Naive B cell (primary cell): ENCODE data around the gene KIAA0040. TPM values are rescaled to one million over a fixed set of nuclear protein-coding genes. Genes with fewer than 3 reads are reported as not detected.

ENCODE experiments used
- ATAC-seq, 2 donors: fragments of 150-1000 bp; cut with Tn5 transposase; 2 replicates each; pipeline ENCODE4 v1.10.0; 2021; ENCODE audit warnings: low read depth in 2 of 2, mild to moderate bottlenecking in 2 of 2, moderate library complexity in 2 of 2
- DNase-seq: peaks from one replicate; pipeline ENCODE4 v3.0.0; 2022
- H3K27ac Mint-ChIP-seq, 6 donors: one replicate each; pipeline ENCODE4 v1.8.0; 2020 to 2022; ENCODE audit warnings: mild to moderate bottlenecking in 6 of 6, mixed read lengths in 6 of 6, moderate library complexity in 5 of 6, inconsistent platforms in 2 of 6
- H3K27me3 Mint-ChIP-seq, 3 donors: one replicate each; pipeline ENCODE4 v1.8.0; 2021 to 2022; ENCODE audit warnings: mixed read lengths in 3 of 3, mild to moderate bottlenecking in 1 of 3
- H3K36me3 Mint-ChIP-seq, 2 donors: one replicate each; pipeline ENCODE4 v1.8.0; 2020 to 2022; ENCODE audit warnings: mixed read lengths in 2 of 2, inconsistent platforms in 1 of 2, mild to moderate bottlenecking in 1 of 2
- H3K4me1 Mint-ChIP-seq, 3 donors: one replicate each; pipeline ENCODE4 v1.8.0; 2020 to 2022; ENCODE audit warnings: mixed read lengths in 3 of 3, inconsistent platforms in 1 of 3, mild to moderate bottlenecking in 1 of 3, moderate library complexity in 1 of 3
- H3K4me3 Mint-ChIP-seq, 8 donors: one replicate each; pipeline ENCODE4 v1.8.0; 2020 to 2022; ENCODE audit warnings: mild to moderate bottlenecking in 8 of 8, mixed read lengths in 8 of 8, moderate library complexity in 8 of 8, inconsistent platforms in 2 of 8
- H3K9me3 Mint-ChIP-seq, 7 donors: one replicate each; pipeline ENCODE4 v1.8.0; 2020 to 2022; ENCODE audit warnings: mixed read lengths in 7 of 7, mild to moderate bottlenecking in 5 of 7, inconsistent platforms in 2 of 7, moderate library complexity in 1 of 7
- polyA plus RNA-seq, 6 donors: library from polyadenylated mRNA; unstranded; fragments of 300-500 nt; fragmentation: Illumina TruSeq; gene quantifications; one replicate each; pipeline ENCODE4 v1.2.3, GENCODE V29; 2021; ENCODE audit warnings: low read depth in 6 of 6

The KIAA0040 gene
- polyA plus RNA-seq, 6 donors from 2014 or later = 97.1 to 182 (median 140) TPM

DNA sequence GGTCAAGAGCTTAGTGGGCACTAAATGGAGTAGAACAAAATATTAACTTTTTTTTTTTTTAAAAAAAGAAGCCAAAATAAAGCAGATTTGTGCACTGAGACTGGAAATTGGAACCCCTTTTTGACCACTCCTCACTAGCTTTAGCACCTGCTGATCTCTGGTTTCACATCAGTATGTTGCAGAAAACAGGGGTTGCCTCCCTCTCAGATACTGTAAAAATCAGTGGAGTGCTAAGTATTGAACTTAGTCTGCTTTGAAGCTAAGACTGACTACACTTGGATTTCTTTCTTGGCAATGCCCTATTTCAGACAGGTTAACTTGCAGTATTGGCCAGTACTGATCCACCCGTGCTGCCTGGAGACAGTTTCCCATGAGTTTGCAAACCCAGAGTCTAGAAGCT, 2.7 kb upstream of the KIAA0040 start:
- peaks cover 72 to 84% (median 82%) of the 10 kb centered on the region in 3 donors for H3K4me1 Mint-ChIP-seq
- DNase-seq = peak; percentile 36
- no peaks in the 10 kb centered on the region for H3K27me3 Mint-ChIP-seq
- peaks cover 9 to 12% of the 10 kb centered on the region in 2 donors for H3K36me3 Mint-ChIP-seq
- peak overlapping the region; percentile 47 to 87 (median 78) for H3K4me3 Mint-ChIP-seq
- peak; percentile 40 to 41 for ATAC-seq
- H3K9me3 Mint-ChIP-seq = no peaks in the 10 kb centered on the region
- peak overlapping the region; percentile 62 to 93 (median 88) for H3K27ac Mint-ChIP-seq

DNA sequence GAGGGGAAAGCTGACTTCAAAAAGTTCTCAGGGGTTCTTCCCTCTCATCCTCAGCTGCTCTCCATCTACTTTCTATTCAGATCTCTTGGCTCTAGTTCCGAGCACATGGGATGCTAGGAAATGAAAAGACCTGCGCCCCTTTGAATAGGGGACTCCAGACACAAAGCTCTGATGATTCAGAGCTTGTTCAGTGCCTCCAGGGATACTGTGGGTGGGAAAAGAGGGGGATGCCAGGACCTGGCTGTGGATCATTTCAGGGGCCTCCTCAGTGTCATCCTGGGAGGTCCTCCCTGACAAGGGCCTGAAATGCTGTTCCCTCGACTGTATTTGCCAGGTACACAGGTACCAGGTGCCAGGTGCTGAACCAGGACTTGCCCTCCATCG, 943 bp upstream of the KIAA0040 start:
- Mint-ChIP-seq H3K4me1 (peaks cover 78 to 85% (median 85%) of the 10 kb centered on the region in 3 donors), H3K27me3 (no peaks in the 10 kb centered on the region), H3K9me3 (no peaks in the 10 kb centered on the region), H3K4me3 (peak overlapping the region; percentile 85 to 100 (median 99)), H3K27ac (peak overlapping the region; percentile 82 to 96 (median 90)), H3K36me3 (peaks cover 18 to 19% of the 10 kb centered on the region in 2 donors)
- DNase-seq (no peak), ATAC-seq (no peak)

DNA sequence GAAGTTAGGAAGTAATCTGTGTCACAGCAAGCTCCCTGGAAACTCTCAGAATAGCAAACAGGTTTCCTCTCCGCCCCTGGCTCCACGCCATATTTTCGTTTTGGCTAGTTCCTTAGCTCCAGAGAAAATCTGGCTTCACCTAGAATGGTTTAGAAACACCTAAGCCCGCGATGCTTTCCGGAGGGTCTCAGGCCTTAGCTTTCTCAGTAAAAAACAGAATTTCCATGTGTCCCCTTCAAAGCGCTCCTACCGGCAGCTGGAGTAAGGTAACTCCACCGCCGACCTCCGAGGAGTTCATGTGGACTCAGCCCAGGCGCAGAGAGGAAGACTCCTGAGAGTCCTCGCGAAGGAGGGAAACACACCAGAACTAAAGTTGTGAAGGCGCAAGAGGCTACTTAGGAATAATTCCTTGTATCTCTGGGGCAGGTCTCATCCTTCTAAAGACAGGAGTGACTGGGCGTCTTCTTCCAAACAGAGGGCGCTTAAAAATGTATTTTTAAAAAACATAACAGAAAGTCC, 406 bp downstream of the KIAA0040 start:
- ATAC-seq (peak; percentile 7 to 8), DNase-seq (peak; percentile 25)
- Mint-ChIP-seq H3K27me3 (no peaks in the 10 kb centered on the region), H3K36me3 (peaks cover 21 to 31% of the 10 kb centered on the region in 2 donors), H3K9me3 (no peaks in the 10 kb centered on the region), H3K4me1 (peaks cover 81 to 85% (median 85%) of the 10 kb centered on the region in 3 donors), H3K4me3 (peak overlapping the region; percentile 85 to 100 (median 99)), H3K27ac (peak overlapping the region; percentile 74 to 98 (median 92))

DNA sequence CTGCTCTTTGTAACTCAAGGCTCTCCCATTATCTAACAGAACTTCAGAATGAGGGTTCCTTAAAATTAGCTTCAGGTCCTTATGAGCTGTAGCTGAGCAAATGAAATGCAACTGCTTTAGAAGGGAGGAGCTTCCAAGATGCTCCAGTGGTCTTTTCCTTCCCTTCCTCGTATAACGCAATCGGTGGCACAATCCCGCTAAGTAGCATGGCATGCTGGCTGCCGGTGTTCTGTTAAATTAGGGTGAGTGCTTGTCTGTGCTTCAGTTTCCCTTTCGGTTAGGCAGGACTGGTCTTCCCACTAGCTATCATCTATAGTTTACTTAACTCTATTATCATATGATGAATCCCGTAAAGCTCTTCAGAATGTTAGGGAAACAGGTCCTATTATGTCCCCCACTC, 917 bp downstream of the KIAA0040 start:
- DNase-seq (peak; percentile 41), ATAC-seq (peak; percentile 19 to 20)
- H3K27me3 Mint-ChIP-seq = no peaks in the 10 kb centered on the region

DNA sequence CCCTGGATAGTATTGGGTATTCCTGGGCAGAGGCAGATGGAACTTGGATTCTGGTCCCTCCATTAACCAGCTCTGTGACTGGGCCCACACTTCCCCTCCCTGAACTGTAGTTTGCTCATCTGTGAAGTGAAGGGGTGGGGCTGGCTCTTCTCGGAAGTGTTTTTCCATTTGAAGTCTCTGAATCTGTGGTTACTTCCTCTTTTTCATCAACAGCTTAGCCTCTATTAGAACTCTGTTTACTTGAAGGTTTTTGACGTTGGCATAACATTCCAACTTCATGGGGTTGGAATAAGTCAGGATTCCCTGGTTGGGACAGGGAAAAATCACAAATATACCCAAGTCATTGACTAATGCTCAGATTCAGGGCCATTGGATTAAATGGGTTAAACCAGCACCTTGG, 3.6 kb downstream of the KIAA0040 start:
- Mint-ChIP-seq H3K27ac (peak overlapping the region; percentile 90 to 98 (median 96)), H3K27me3 (no peaks in the 10 kb centered on the region), H3K4me1 (peaks cover 82 to 87% (median 85%) of the 10 kb centered on the region in 3 donors), H3K36me3 (peaks cover 44 to 45% of the 10 kb centered on the region in 2 donors), H3K4me3 (peak overlapping the region; percentile 85 to 100 (median 99)), H3K9me3 (no peaks in the 10 kb centered on the region)
- DNase-seq = peak; percentile 82
- peak; percentile 79 to 84 for ATAC-seq

More for the DNA sequence above, 917 bp downstream of the KIAA0040 start:
- Mint-ChIP-seq H3K4me1 (peaks cover 83 to 85% (median 85%) of the 10 kb centered on the region in 3 donors), H3K4me3 (peak overlapping the region; percentile 85 to 100 (median 99)), H3K27ac (peak overlapping the region in 5 of 6 donors; percentile 74 to 98 (median 94)), H3K9me3 (no peaks in the 10 kb centered on the region), H3K36me3 (peaks cover 27 to 33% of the 10 kb centered on the region in 2 donors)

DNA sequence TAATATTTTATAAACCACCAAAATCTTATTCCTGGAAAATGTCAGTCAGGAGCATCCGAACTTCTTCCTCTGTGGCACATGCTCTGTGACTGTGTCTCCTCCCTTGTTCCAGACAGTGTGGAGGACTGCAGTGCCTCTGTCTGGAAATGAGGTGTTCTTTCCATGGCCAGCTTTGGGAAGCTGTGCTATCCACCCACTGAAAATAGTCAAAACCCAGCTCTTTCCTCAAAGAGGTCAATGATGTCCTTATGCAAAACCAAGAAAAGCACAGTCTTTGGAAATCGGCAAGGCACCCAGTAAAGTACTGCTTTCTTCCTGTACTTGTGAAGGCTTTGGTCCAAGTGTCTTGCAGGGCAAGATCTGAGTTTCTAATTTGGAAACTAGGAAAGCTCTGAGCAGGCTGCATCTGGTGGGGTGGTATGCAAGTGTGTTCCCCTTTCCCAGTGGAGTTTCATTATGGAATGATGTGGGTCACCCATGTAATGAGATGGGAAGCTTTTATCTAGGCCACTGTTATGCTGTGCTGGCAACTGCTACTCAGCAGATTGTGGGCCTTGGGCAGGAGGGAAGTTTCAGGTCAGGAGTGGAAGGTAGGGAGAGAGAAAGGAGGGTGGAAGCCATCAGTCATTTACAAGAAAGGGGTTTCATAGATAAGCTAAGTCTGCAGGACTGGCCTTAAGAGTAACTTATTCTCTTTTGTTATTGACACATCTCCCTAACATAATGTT, 6.0 kb downstream of the KIAA0040 start:
- DNase-seq = no peak
- Mint-ChIP-seq H3K9me3 (no peaks in the 10 kb centered on the region), H3K4me1 (peaks cover 94 to 99% (median 97%) of the 10 kb centered on the region in 3 donors), H3K27ac (peak overlapping the region; percentile 57 to 97 (median 92)), H3K4me3 (peak overlapping the region; percentile 69 to 100 (median 96)), H3K36me3 (peaks cover 53 to 58% of the 10 kb centered on the region in 2 donors), H3K27me3 (no peaks in the 10 kb centered on the region)
- ATAC-seq = no peak

DNA sequence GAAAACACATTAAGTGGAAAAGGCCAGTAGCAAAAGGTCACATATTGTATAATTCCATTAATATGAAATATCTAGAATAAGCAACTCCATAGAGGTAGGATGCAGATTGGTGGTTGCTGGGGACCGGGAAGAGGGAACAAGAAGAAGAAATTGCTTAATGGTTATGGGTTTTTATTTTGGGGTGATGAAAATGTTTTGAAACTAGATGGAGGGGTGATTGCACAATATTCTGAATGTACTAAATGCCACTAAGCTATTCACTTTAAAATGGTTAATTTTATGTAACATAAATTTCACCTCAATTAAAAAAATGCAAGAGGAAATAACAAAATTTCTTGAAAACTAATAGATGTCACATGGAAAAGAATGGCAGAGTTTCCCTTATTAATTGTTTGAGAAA, 6.7 kb downstream of the KIAA0040 start:
- ATAC-seq (no peak), DNase-seq (no peak)
- Mint-ChIP-seq H3K27me3 (no peaks in the 10 kb centered on the region), H3K36me3 (peaks cover 55 to 59% of the 10 kb centered on the region in 2 donors), H3K9me3 (no peaks in the 10 kb centered on the region), H3K4me3 (peak overlapping the region; percentile 69 to 100 (median 92)), H3K27ac (peak overlapping the region; percentile 57 to 88 (median 76)), H3K4me1 (peaks cover 97 to 100% (median 100%) of the 10 kb centered on the region in 3 donors)

DNA sequence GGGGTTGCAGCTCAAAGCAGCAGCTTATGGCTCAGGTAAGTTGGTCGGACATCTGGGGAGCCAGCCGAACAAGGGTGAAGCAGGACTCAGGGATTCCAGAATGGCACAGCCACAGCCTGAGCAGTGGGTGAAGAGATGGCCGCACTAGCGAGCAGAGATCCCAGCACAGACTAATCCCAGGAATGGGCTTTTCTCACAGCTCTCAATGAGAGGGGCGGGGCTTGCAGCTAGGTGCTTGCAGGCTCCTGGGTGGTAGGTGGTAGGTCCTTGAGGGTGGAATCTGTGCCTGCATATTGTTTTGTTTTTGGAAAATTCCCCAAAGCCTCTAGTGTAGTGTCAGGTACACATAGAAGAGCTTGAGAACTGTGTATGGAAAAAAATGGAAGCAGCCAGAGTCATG, 9.0 kb downstream of the KIAA0040 start:
- Mint-ChIP-seq H3K9me3 (no peaks in the 10 kb centered on the region), H3K27me3 (no peaks in the 10 kb centered on the region), H3K27ac (peak overlapping the region in 5 of 6 donors; percentile 38 to 90 (median 83)), H3K4me3 (peak overlapping the region; percentile 47 to 86 (median 68)), H3K36me3 (peaks cover 48 to 49% of the 10 kb centered on the region in 2 donors), H3K4me1 (peaks cover 91 to 100% (median 98%) of the 10 kb centered on the region in 3 donors)
- no peak for DNase-seq
- no peak for ATAC-seq

DNA sequence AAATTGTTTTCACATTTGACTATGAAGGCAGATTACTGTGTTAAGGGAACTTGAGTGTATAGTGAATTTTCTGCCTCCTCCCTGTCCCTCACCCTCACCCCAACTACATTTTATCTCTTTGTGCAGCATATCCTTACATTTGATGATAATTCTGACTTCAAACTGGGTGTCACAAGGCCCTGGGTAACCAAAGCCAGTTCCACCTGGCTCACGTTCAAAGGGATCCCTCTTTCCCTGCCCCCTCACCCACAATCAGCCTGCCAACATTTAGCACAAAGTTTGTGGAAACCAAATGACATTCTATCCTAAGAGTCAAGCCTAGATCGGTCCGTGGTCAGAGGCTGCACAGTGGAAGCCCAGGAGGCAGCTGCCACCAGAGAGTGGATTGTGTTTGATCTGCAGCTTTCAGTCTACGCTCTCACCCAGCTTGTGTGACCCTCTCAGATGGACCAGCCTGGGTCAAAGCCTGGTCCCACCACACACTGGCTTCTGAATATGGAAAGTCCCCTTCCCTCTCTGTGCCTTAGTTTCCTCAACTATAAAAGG, 10.3 kb downstream of the KIAA0040 start:
- Mint-ChIP-seq H3K27me3 (no peaks in the 10 kb centered on the region), H3K4me3 (peak overlapping the region in 6 of 8 donors; percentile 17 to 85 (median 64)), H3K27ac (peak overlapping the region; percentile 61 to 94 (median 86)), H3K36me3 (peaks cover 35 to 48% of the 10 kb centered on the region in 2 donors), H3K9me3 (no peaks in the 10 kb centered on the region), H3K4me1 (peaks cover 90 to 100% (median 98%) of the 10 kb centered on the region in 3 donors)
- DNase-seq (no peak), ATAC-seq (no peak)

DNA sequence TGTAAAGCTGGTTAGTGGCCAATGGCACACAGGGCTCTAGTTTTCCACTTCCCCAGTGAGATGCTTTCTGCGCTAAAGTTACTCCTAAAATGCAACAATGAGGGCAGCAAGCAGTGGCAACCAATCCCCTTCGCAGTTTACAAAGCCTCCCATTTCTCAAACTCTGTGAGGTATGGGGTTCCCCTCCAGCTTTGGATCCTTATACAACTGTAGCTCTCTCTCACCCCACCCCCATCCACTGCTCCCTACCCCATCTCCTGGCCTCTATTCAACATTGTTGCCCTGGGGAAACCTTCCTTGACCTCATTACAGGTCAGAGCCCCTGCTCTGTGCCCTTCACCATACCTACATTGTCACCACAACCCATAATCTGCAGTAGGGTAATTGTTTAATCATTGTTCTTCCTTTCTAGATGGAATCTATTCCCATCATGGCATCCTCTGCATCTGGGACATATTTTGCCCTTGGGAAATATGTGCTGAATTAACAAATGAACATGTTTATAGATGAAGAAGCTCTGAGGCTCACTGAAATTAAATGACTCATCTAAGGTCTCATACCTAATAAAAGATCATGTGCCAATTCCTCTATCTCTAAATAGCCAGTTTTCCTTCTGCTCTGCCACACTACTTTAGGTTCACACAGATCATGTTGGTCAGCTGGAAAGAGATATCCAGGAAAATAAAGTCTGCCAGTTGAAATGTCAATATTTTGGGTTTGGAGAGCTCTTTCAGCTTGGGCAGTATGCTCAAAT, 12.6 kb downstream of the KIAA0040 start:
- Mint-ChIP-seq H3K27me3 (no peaks in the 10 kb centered on the region), H3K9me3 (peaks cover 0 to 1% (median 0%) of the 10 kb centered on the region in 7 donors), H3K4me3 (peak overlapping the region in 7 of 8 donors; percentile 24 to 85 (median 58)), H3K4me1 (peaks cover 79 to 97% (median 89%) of the 10 kb centered on the region in 3 donors), H3K36me3 (peaks cover 33 to 35% of the 10 kb centered on the region in 2 donors), H3K27ac (peak overlapping the region; percentile 69 to 98 (median 90))
- DNase-seq (no peak), ATAC-seq (peak; percentile 27 to 51)

DNA sequence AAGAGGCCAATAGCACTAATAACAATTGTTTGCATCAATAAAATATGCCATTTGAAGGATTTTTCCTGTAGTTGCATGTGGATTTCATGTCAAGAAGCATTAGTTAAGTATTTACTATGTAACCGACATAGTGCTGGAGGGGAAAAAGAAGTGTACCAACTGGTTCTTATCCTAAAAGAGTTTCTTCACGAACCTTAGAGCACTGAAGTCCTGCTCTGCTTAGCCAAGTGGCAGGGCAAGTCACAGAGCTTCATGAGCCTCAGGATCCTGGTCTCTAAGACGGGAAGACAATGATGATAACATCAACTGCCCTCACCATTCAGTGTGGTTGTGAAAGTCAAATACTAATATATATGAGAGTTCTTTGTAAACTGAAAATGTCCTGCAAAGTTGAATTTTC, 14.1 kb downstream of the KIAA0040 start:
- Mint-ChIP-seq H3K9me3 (peaks cover 0 to 1% (median 0%) of the 10 kb centered on the region in 7 donors), H3K4me3 (peak overlapping the region in 5 of 8 donors; percentile 19 to 57 (median 54)), H3K27ac (peak overlapping the region; percentile 6 to 96 (median 85)), H3K27me3 (no peaks in the 10 kb centered on the region), H3K36me3 (peaks cover 37 to 41% of the 10 kb centered on the region in 2 donors), H3K4me1 (peaks cover 79 to 97% (median 89%) of the 10 kb centered on the region in 3 donors)
- DNase-seq = no peak
- ATAC-seq = no peak

DNA sequence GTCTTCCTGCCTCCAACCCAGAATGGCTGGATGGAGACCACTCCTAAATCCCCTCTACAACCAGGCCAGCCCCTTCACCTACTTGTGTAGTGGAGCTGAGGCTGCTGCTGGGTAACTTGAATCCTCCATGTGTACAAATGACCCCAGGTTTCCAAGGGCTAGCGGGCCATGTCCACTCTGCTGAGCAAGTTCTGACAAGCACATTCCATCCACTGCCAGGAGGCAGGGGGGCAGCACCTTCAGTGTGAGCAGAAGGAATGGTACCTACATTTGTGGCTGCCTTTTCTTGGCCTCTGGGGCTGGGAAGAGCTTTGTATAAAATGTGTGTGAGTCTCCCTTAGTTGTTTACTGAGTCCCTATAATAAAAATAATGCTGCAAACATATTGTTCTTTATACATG, 14.5 kb downstream of the KIAA0040 start:
- peak overlapping the region in 2 of 8 donors; percentile 5 to 54 for H3K4me3 Mint-ChIP-seq
- peak overlapping the region in 5 of 6 donors; percentile 15 to 86 (median 62) for H3K27ac Mint-ChIP-seq
- H3K9me3 Mint-ChIP-seq = peaks cover 0 to 1% (median 0%) of the 10 kb centered on the region in 7 donors
- DNase-seq (no peak), ATAC-seq (no peak)
- H3K36me3 Mint-ChIP-seq = peaks cover 35 to 41% of the 10 kb centered on the region in 2 donors
- peaks cover 79 to 97% (median 89%) of the 10 kb centered on the region in 3 donors for H3K4me1 Mint-ChIP-seq
- H3K27me3 Mint-ChIP-seq = no peaks in the 10 kb centered on the region

DNA sequence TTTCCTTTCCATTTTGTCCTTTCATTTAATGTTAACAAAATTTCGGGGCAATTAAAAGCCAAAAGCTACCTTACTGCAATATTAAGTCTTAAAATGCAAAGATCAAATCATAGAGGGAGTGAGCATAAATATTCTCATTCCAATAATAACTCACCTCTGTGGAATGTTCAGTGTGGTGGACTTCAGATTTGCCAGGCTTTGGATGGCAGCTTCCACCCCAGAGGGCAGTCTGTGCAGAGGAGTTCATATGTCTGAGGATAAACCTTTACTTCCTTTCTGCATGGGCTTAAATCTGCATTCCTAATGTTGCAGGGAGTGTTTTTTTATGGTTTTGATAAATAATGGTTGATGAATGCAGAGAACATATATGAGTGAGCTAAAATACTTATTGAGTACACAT, 16.3 kb downstream of the KIAA0040 start:
- H3K27me3 Mint-ChIP-seq = no peaks in the 10 kb centered on the region
- ATAC-seq (no peak), DNase-seq (no peak)
- peaks cover 0 to 1% (median 0%) of the 10 kb centered on the region in 7 donors for H3K9me3 Mint-ChIP-seq
- peak overlapping the region in 1 of 8 donors; percentile 3 for H3K4me3 Mint-ChIP-seq
- H3K27ac Mint-ChIP-seq = peak overlapping the region in 2 of 6 donors; percentile 21 to 42
- peaks cover 74 to 97% (median 85%) of the 10 kb centered on the region in 3 donors for H3K4me1 Mint-ChIP-seq
- H3K36me3 Mint-ChIP-seq = peaks cover 40 to 44% of the 10 kb centered on the region in 2 donors
